Panc1 (cell line): Measurements from ENCODE around the gene SCART1. TPM values are rescaled to one million over a fixed set of nuclear protein-coding genes. Genes with fewer than 3 reads are reported as not detected.

Source experiments
- ATAC-seq: fragments of 200-7000 bp; cut with Tn5 transposase; 2 replicates; pipeline ENCODE4 v1.9.1; 2020; ENCODE audit warnings: mild to moderate bottlenecking, moderate library complexity
- BruUV-seq: library from RNA; stranded (reverse); fragments of 400-500 nt; replicated peaks from 2 replicates; lab custom pipeline; 2021; lab: Mats Ljungman, UMichigan
- CTCF ChIA-PET: fragments of 300-600 bp; sonication (Branson Sonifier 250); formaldehyde crosslinking; loops from one replicate; lab custom pipeline; 2022; ENCODE audit warnings: antibody characterized with exemption; lab: Charles Lee
- POLR2A ChIA-PET: fragments of 300-600 bp; sonication (Branson Sonifier 250); formaldehyde crosslinking; loops from one replicate; lab custom pipeline; 2022; ENCODE audit warnings: antibody characterized with exemption; lab: Charles Lee
- DNase-seq: peaks from one replicate; pipeline ENCODE4 v3.0.0-alpha.2; 2010; ENCODE audit warnings: low read depth, low spot score
- H3K27ac ChIP-seq: 2 replicates; pipeline ENCODE4 v1.5.1; 2011; ENCODE audit warnings: mild to moderate bottlenecking, low read length, inconsistent platforms
- H3K27me3 ChIP-seq: fragments of 200-500 bp; sonication (Bioruptor generic); 2 replicates; pipeline ENCODE4 v1.6.0; 2014; ENCODE audit warnings: low read length, inconsistent platforms; ENCODE audit not compliant: control insufficient read depth, insufficient read depth
- H3K36me3 ChIP-seq: fragments of 200-500 bp; sonication (Bioruptor generic); 2 replicates; pipeline ENCODE4 v1.5.1; 2014; ENCODE audit warnings: inconsistent platforms, mild to moderate bottlenecking, low read length, moderate library complexity; ENCODE audit not compliant: control insufficient read depth, insufficient read depth
- H3K4me1 ChIP-seq: 2 replicates; pipeline ENCODE4 v1.5.1; 2011; ENCODE audit warnings: inconsistent platforms, mild to moderate bottlenecking, low read length, moderate library complexity; ENCODE audit not compliant: control insufficient read depth, insufficient read depth
- H3K4me3 ChIP-seq, 2 experiments: 2 replicates each; pipeline ENCODE4 v1.5.1; 2011 to 2012; ENCODE audit warnings: low read depth in 2 of 2, low read length in 2 of 2, mild to moderate bottlenecking in 2 of 2, inconsistent platforms in 1 of 2, moderate library complexity in 1 of 2
- H3K9me3 ChIP-seq: fragments of 200-500 bp; sonication (Bioruptor generic); 2 replicates; pipeline ENCODE4 v1.5.1; 2014; ENCODE audit warnings: low read depth, mild to moderate bottlenecking, inconsistent platforms, low read length, moderate library complexity; ENCODE audit not compliant: control insufficient read depth, insufficient read depth
- POLR2AphosphoS5 ChIP-seq: IDR thresholded peaks from 2 replicates; pipeline ENCODE4 v1.6.1; 2012; ENCODE audit warnings: mild to moderate bottlenecking, low read depth, low read length, moderate library complexity
- REST ChIP-seq, 2 experiments: IDR thresholded peaks; 2 replicates each; pipeline ENCODE4 v1.6.1; 2011 to 2012; ENCODE audit warnings: low read depth in 2 of 2, control low read depth in 1 of 2, low read length in 1 of 2, mild to moderate bottlenecking in 1 of 2, moderate library complexity in 1 of 2; ENCODE audit not compliant: insufficient read depth in 1 of 2
- SIN3A ChIP-seq: IDR thresholded peaks from 2 replicates; pipeline ENCODE4 v1.6.1; 2012; ENCODE audit warnings: low read depth, mild to moderate bottlenecking, low read length, moderate library complexity, borderline replicate concordance; ENCODE audit not compliant: insufficient read depth
- TCF7L2 ChIP-seq: IDR thresholded peaks from 2 replicates; pipeline ENCODE4 v1.6.1; 2011; ENCODE audit warnings: mild to moderate bottlenecking, low read depth, low read length, inconsistent platforms
- in situ Hi-C: cut with HindIII; loops from 2 replicates; pipeline ENCODE4 v1.10.0; 2016; ENCODE audit warnings: low sequenced_read_pairs, low pct_unique_long_range_greater_than_20kb
- intact Hi-C: fragments of 100-400 bp; cut with micrococcal nuclease; formaldehyde crosslinking; loops from one replicate; pipeline ENCODE4 v1.10.0; 2022; ENCODE audit not compliant: unreplicated experiment
- total RNA-seq: library from RNA; stranded (reverse); gene quantifications from one replicate; pipeline ENCODE4 v1.2.1, GENCODE V29; 2021; ENCODE audit not compliant: unreplicated experiment
- TF ChIP-seq, protein P1 (sequence below): fragments of 450-650 bp; IDR thresholded peaks from 2 replicates; pipeline ENCODE4 v1.5.1; 2017; ENCODE audit warnings: mild to moderate bottlenecking

SCART1 gene
- total RNA-seq, 1 experiment from 2014 or later: 0.57 TPM

DNA sequence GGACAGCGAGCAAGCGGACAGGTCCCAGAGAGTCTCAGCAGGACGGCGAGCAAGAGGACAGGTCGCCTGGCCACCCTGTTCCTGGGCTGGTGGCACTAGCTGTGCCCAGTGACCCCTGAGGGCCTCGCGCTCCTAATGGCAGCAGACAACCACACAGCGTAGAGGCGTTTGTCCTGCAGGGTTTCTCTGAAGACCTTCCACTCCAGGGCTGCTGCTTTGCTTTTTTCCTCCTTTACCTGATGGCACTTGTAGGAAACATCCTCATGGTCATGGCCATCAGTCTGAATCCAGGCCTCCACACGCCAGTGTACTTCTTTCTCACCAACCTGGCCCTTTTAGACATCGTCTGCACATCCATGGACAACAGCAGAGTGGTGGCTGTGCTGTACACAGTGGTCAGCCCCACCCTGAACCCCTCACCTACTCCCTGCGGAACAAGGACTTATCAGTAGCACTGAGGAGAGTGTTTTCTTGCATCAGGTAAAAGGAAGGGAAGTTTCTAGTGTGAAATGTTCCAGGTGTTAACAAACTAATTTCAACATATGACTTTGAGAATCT is 27.4 kb downstream of the SCART1 start:
- ChIA-PET CTCF (no interaction called here), POLR2A (no interaction called here)
- Histone ChIP-seq H3K27ac (no peak overlapping the region), H3K4me1 (0 out of 2 replicates have a peak, but pooled peaks cover 4% of the 10 kb centered on the region), H3K36me3 (no peaks in the 10 kb centered on the region), H3K9me3 (peaks cover 8% of the 10 kb centered on the region; the same call in 1 of the 2 replicates), H3K27me3 (peaks cover 22% of the 10 kb centered on the region), H3K4me3 (no peak overlapping the region)
- ATAC-seq: peak; percentile 73
- no peak for DNase-seq
- no peak for TF ChIP-seq SIN3A
- TF ChIP-seq, protein P1, sequence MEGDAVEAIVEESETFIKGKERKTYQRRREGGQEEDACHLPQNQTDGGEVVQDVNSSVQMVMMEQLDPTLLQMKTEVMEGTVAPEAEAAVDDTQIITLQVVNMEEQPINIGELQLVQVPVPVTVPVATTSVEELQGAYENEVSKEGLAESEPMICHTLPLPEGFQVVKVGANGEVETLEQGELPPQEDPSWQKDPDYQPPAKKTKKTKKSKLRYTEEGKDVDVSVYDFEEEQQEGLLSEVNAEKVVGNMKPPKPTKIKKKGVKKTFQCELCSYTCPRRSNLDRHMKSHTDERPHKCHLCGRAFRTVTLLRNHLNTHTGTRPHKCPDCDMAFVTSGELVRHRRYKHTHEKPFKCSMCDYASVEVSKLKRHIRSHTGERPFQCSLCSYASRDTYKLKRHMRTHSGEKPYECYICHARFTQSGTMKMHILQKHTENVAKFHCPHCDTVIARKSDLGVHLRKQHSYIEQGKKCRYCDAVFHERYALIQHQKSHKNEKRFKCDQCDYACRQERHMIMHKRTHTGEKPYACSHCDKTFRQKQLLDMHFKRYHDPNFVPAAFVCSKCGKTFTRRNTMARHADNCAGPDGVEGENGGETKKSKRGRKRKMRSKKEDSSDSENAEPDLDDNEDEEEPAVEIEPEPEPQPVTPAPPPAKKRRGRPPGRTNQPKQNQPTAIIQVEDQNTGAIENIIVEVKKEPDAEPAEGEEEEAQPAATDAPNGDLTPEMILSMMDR: no peak
- TF ChIP-seq TCF7L2: no peak
- no peak for TF ChIP-seq POLR2AphosphoS5
- no peak for TF ChIP-seq REST (IDR thresholded peaks at IDR 0.05; ENCODE audit: insufficient read depth in 1 of 2, low read depth in 2 of 2, low read length in 1 of 2)
- intact Hi-C loops: no loop called here
- no TSS peak for BruUV-seq
- in situ Hi-C loops: no loop called here

- Histone ChIP-seq H3K27me3 (peaks cover 22% of the 10 kb centered on the region), H3K9me3 (peaks cover 8% of the 10 kb centered on the region; the same call in 1 of the 2 replicates), H3K27ac (no peak overlapping the region), H3K4me3 (no peak overlapping the region), H3K4me1 (no peaks in the 10 kb centered on the region), H3K36me3 (no peaks in the 10 kb centered on the region)
- ATAC-seq (peak; percentile 58; the same call in 1 of the 2 replicates), DNase-seq (no peak)
- in situ Hi-C loops: no loop called here
- ChIA-PET POLR2A (no interaction called here), CTCF (no interaction called here)
- BruUV-seq: no TSS peak
- intact Hi-C loops: no loop called here
- TF ChIP-seq POLR2AphosphoS5: no peak
- no peak for TF ChIP-seq SIN3A
- TF ChIP-seq, protein P1: no peak
- TF ChIP-seq TCF7L2: no peak
- TF ChIP-seq REST (IDR thresholded peaks at IDR 0.05; ENCODE audit: insufficient read depth in 1 of 2, low read depth in 2 of 2, low read length in 1 of 2): no peak
Measured at GRCh38 chr10:133481657-133482056, 27.9 kb downstream of the SCART1 start.
